OCI-LY3 (cell line): ENCODE measurements around the gene ESPNL.

ENCODE experiments used
- H2AFZ ChIP-seq: fragments of 200-600, 300-600 bp; shearing (Covaris generic); 2 replicates; pipeline ENCODE4 v1.6.0; 2014; ENCODE audit warnings: antibody characterized with exemption, low read depth, low read length
- H3K27ac ChIP-seq: fragments of 200-600, 300-600 bp; sonication (generic); 2 replicates; pipeline ENCODE4 v1.5.1; 2014; ENCODE audit warnings: mild to moderate bottlenecking, low read length, moderate library complexity, mixed read lengths
- H3K27me3 ChIP-seq: fragments of 200-600, 300-600 bp; sonication (generic); 2 replicates; pipeline ENCODE4 v1.6.1; 2014; ENCODE audit warnings: low read depth, low read length, mixed read lengths
- H3K36me3 ChIP-seq: fragments of 200-600, 300-600 bp; sonication (generic); replicated peaks from 2 replicates; pipeline ENCODE3; 2014; ENCODE audit warnings: low read depth, low read length, mixed read lengths
- H3K4me1 ChIP-seq: fragments of 300-600, 200-600 bp; sonication (generic); 2 replicates; pipeline ENCODE4 v1.6.1; 2014; ENCODE audit warnings: low read length, mixed read lengths
- H3K4me2 ChIP-seq: fragments of 200-600, 300-600 bp; sonication (generic); 2 replicates; pipeline ENCODE4 v1.6.1; 2014; ENCODE audit warnings: low read length, mixed read lengths
- H3K4me3 ChIP-seq: fragments of 300-600, 200-600 bp; sonication (generic); 2 replicates; pipeline ENCODE4 v1.5.1; 2014; ENCODE audit warnings: antibody characterized with exemption, mild to moderate bottlenecking, low read length, moderate library complexity
- H3K79me2 ChIP-seq: fragments of 300-600, 200-600 bp; shearing (Covaris generic); 2 replicates; pipeline ENCODE4 v1.6.1; 2014; ENCODE audit warnings: mild to moderate bottlenecking, low read length, mixed read lengths
- H3K9ac ChIP-seq: fragments of 300-600, 200-600 bp; shearing (Covaris generic); 2 replicates; pipeline ENCODE4 v1.6.0; 2014; ENCODE audit warnings: mild to moderate bottlenecking, low read length, moderate library complexity
- H3K9me3 ChIP-seq: fragments of 200-600, 300-600 bp; shearing (Covaris generic); 2 replicates; pipeline ENCODE4 v1.6.1; 2014; ENCODE audit warnings: low read length, mixed read lengths; ENCODE audit not compliant: insufficient read depth
- H4K20me1 ChIP-seq: fragments of 200-600, 300-600 bp; sonication (generic); 2 replicates; pipeline ENCODE4 v1.6.1; 2016; ENCODE audit warnings: low read length, mixed read lengths; ENCODE audit not compliant: insufficient read depth
- EZH2phosphoT487 ChIP-seq: fragments of 200-600 bp; shearing (Covaris generic); IDR thresholded peaks from 2 replicates; pipeline ENCODE4 v1.6.1; 2018; ENCODE audit warnings: antibody characterized with exemption, mixed run types, low read depth
- TF ChIP-seq, protein P1 (sequence below): fragments of 200-600, 300-600 bp; sonication (generic); IDR thresholded peaks from 2 replicates; pipeline ENCODE4 v1.5.1; 2014; ENCODE audit warnings: antibody characterized with exemption, low read length, low read depth

ESPNL gene

DNA sequence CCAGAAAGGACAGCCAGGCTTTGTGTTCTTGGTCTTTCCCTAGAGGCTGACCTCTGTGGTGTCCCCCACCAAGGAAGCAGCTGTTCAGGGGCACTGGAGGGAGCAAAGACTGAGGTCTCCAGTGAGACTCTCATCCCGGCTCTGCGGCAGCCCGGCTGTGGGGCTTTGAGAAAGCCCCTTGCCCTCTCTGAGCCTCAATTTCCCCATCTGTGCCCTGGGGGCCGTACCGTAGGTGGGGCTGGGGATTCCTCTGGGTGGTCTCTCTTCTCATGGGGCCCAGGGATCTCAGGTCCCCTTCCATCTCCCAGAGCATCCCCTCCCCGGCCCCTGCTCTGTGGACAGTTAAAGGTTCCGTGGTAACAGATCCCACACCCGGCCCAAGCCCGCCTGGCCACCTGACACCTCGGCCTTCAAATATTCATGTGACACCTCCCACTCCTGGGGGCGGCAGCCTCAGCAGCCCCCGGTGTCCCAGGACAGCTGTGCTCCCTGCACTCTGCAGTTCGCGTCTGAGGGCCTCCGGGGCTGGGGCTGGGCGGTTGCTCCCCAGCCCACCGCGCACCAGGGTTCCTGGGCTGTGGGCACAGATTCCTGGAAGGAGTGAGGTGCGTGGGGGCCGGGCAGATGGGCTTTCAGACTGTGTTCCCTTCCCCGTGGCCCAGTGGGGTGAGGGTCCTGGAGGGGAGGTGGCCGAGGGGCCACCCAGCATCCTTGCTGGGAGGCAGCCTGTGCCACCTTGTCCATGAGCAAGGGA is 23.3 kb downstream of the ESPNL start:
- no peaks in the 10 kb centered on the region for H3K36me3 ChIP-seq
- H3K27ac ChIP-seq = no peak overlapping the region
- peaks cover 12% of the 10 kb centered on the region for H3K4me1 ChIP-seq
- H3K9ac ChIP-seq = no peak overlapping the region
- H2AFZ ChIP-seq = no peak overlapping the region
- 0 out of 2 replicates have a peak, but pooled peaks cover 4% of the 10 kb centered on the region for H3K9me3 ChIP-seq
- no peaks in the 10 kb centered on the region for H3K27me3 ChIP-seq
- H3K79me2 ChIP-seq = no peaks in the 10 kb centered on the region
- H4K20me1 ChIP-seq = no peaks in the 10 kb centered on the region
- TF ChIP-seq, protein P1, sequence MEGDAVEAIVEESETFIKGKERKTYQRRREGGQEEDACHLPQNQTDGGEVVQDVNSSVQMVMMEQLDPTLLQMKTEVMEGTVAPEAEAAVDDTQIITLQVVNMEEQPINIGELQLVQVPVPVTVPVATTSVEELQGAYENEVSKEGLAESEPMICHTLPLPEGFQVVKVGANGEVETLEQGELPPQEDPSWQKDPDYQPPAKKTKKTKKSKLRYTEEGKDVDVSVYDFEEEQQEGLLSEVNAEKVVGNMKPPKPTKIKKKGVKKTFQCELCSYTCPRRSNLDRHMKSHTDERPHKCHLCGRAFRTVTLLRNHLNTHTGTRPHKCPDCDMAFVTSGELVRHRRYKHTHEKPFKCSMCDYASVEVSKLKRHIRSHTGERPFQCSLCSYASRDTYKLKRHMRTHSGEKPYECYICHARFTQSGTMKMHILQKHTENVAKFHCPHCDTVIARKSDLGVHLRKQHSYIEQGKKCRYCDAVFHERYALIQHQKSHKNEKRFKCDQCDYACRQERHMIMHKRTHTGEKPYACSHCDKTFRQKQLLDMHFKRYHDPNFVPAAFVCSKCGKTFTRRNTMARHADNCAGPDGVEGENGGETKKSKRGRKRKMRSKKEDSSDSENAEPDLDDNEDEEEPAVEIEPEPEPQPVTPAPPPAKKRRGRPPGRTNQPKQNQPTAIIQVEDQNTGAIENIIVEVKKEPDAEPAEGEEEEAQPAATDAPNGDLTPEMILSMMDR = no peak
- no peak for TF ChIP-seq EZH2phosphoT487
- H3K4me3 ChIP-seq = no peak overlapping the region
- no peak overlapping the region for H3K4me2 ChIP-seq

DNA sequence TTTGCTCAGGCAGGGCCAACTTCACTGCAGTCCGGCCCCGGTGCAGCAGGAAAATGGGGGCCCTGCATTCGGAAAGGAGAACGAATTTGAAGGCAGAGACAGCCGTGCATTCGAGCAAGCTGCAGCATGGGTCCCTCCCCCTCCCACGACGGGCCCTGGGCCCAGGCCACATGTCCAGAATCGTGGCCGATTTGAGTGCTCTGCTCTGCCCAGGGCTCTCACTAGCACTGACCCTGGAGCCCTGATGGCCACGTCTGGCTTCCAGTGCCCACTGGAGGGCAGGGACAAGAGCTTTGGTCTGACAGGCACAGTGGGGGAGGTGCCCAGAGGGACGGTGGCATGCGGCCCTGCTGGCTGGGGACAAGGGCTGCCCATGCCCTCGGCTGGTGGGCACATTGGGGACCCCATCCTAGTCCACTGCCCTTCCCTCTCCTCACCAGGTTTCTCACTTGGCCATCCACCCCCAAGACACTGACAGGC is 23.9 kb downstream of the ESPNL start:
- Histone ChIP-seq H3K4me3 (no peak overlapping the region), H2AFZ (no peak overlapping the region), H3K9me3 (0 out of 2 replicates have a peak, but pooled peaks cover 4% of the 10 kb centered on the region), H3K27me3 (no peaks in the 10 kb centered on the region), H3K4me1 (peaks cover 12% of the 10 kb centered on the region), H3K79me2 (no peaks in the 10 kb centered on the region), H3K4me2 (no peak overlapping the region), H4K20me1 (no peaks in the 10 kb centered on the region), H3K9ac (no peak overlapping the region), H3K36me3 (no peaks in the 10 kb centered on the region), H3K27ac (no peak overlapping the region)
- TF ChIP-seq, protein P1 = no peak
- TF ChIP-seq EZH2phosphoT487 = no peak

DNA sequence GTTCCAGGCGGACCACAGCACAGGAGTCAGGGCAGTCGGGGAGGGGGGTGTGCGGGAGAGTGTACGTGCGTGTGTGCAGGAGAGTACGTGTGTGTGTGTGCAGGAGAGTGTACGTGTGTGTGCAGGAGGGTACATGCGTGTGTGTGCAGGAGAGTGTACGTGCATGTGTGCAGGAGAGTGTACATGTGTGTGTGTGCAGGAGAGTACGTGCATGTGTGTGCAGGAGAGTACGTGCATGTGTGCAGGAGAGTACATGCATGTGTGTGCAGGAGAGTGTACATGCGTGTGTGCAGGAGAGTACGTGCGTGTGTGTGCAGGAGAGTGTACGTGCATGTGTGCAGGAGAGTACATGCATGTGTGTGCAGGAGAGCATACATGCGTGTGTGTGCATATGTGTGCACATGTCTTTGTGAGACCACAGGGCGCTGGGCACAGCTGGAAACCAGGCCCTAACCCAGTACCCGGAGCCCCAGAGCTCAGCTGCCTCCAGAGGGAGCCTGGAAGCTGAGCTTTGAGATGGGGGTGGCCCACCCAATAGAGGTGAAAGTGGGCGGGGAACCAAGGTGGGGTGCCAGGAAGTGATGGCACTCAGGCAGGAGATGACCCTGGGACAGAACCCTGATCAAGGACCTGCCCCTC is 24.5 kb downstream of the ESPNL start:
- Histone ChIP-seq H3K9me3 (0 out of 2 replicates have a peak, but pooled peaks cover 4% of the 10 kb centered on the region), H3K4me2 (no peak overlapping the region), H3K9ac (no peak overlapping the region), H3K79me2 (no peaks in the 10 kb centered on the region), H3K4me1 (peaks cover 9% of the 10 kb centered on the region), H3K27ac (no peak overlapping the region), H3K36me3 (no peaks in the 10 kb centered on the region), H3K4me3 (no peak overlapping the region), H4K20me1 (no peaks in the 10 kb centered on the region), H3K27me3 (no peaks in the 10 kb centered on the region), H2AFZ (no peak overlapping the region)
- TF ChIP-seq, protein P1 = no peak
- no peak for TF ChIP-seq EZH2phosphoT487

DNA sequence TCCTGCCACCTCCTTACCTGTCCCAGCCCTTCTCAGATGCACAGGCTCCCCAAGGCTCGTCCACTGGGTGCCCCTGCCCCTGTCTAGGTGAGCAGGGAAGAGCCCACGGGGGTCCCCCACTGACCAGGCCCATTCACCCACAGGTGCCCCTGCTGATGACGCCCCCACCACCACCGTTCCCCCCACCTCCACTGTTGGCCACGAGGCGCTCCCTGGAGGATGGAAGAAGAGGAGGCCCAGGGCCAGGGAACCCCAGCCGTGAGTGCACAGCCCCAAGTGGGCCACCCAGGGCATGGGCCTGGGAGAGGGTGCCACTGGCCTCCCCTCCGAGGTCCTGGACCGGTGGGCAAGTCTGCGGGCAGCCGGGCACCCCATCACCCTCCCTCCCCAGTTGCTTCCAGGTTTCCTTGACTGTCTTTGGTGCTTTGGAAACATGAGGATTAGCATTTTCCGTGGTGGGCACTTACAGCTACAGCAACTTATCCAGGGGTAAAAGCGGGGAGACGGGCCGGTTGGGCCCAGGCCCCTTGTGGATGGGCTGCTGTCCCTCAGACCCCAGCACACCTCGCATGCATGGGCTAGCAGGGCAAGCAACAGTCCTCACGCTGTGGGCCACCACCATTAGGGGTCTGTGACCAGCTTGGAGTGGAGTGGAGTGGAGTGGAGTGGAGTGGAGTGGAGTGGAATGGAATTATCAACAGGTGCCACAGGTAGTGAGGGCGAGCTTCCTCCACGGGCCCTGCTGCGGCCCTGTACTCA is 25.2 kb downstream of the ESPNL start:
- no peak overlapping the region for H3K9ac ChIP-seq
- H3K27me3 ChIP-seq = no peaks in the 10 kb centered on the region
- 0 out of 2 replicates have a peak, but pooled peaks cover 4% of the 10 kb centered on the region for H3K9me3 ChIP-seq
- H3K4me1 ChIP-seq = peaks cover 2% of the 10 kb centered on the region
- H2AFZ ChIP-seq = no peak overlapping the region
- H3K79me2 ChIP-seq = no peaks in the 10 kb centered on the region
- H3K27ac ChIP-seq = no peak overlapping the region
- no peaks in the 10 kb centered on the region for H4K20me1 ChIP-seq
- no peak overlapping the region for H3K4me2 ChIP-seq
- H3K4me3 ChIP-seq = no peak overlapping the region
- TF ChIP-seq EZH2phosphoT487 = no peak
- TF ChIP-seq, protein P1 = no peak
- H3K36me3 ChIP-seq = no peaks in the 10 kb centered on the region
